Activated CD8-positive, alpha-beta memory T cell treated with anti-CD3 and anti-CD28 coated beads, Interleukin-2, amount 50 U/mL, for 48 hours (primary cell): Measurements from ENCODE around the gene SARS2.
"Not testable (repeated sequence)": the region's sequence is repeated elsewhere in the genome, so short reads cannot be mapped to it uniquely, and the experiment has no call there.

Experiments
- DNase-seq: peaks from one replicate; pipeline ENCODE4 v3.0.0-alpha.2; 2020

SARS2 gene

DNA sequence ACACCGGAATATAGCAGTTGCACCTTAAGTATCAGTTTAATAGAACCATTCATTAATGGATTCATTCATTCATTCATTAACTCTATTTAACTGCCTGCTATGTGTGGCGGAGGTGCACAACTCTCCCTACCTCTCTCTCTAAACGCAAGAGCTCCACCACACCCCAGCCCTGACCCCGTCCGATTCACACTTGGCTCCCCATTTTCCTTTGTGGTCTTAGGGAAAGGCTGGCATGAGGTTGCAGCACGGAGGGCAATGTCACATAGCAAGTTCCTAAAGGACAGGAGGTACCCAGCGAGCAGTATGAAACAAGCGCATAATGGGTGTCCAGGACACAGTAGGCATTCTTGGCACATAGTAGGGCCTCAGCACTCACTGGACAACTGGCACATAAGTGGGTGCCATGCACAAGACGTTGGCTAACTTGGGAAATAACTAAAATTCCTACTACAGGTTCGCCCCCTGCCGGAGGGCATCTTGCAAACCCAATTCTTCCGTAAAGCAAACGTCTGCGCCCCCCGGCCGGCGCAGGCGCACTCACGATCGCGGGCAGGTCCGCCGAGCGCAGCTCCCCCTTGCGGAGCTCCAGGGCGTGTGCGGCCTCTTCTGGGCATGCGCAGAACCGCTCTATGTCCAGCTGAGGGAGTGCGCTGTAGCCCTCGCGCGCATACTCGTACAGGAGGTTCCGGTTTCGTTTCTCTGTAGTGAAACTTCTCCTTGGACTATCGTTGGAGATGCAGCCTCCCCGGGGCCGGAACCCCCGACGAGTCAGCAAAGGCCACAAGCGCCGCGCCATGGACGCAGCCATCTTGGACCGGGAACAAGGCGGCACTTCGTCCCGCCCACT lies at the start of gene SARS2:
TSS of gene SARS2 (minus strand) at position 835 of the 847 bp plus-strand sequence. CDS start at position 808, 27 bp downstream.
- DNase-seq, result peak; percentile 98

- DNase-seq, result no peak
Measured at GRCh38 chr19:38979812-38980211, 49.2 kb upstream of the SARS2 start.

- DNase-seq, result no peak
Measured at GRCh38 chr19:38978326-38978689, 47.7 kb upstream of the SARS2 start.

DNA sequence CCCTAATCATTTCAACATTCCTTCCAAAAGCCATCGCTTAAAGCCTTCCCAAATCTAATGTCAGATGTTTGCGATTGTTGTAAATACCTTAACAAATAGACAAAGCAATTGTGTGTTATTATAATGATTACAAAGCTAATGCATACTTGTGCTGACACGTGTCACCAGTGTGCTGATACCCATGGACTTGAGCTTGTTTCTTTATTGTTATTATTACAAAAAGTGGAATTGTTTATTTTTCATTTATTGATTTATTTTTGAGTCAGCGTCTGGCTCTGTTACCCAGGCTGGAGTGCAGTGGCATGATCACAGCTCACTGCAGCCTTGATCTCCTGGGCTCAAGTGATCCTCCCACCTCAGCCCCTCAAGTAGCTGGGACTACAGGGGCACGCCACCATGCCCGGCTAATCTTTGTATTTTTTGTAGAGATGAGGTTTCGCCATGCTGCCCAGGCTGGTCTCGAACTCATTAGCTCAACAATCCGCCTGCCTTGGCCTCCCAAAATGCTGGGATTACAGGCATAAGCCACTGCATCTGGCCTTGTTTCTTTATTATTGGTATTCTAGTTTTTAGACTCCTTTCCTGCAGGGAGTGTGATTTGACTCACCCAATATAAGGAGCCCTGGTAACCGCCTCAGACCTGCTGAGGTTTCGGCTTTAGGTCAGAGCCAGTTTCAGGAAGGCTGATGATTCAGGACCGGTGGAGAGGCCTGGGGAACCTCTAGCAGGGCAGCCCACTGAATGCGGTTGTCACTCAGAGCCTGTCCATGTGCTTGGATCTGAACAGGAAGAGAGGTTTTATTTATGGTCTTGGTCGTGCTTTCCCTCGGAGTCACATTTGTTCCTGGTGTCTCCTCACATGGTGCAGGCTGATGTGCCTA lies 47.1 kb upstream of the SARS2 start:
- DNase-seq, result peak; percentile 79

GRCh38 chr19:38975861-38976271 lies 45.3 kb upstream of the SARS2 start:
- DNase-seq, result no peak

GRCh38 chr19:38975214-38975860 lies 44.8 kb upstream of the SARS2 start, which contains the start of gene FBXO17:
TSS of gene FBXO17 (minus strand) at chr19:38975742. CDS start at chr19:38950319, 25,423 bp downstream.
- DNase-seq, result no peak

- no peak for DNase-seq
Measured at GRCh38 chr19:38974624-38975213, 44.2 kb upstream of the SARS2 start.

DNA sequence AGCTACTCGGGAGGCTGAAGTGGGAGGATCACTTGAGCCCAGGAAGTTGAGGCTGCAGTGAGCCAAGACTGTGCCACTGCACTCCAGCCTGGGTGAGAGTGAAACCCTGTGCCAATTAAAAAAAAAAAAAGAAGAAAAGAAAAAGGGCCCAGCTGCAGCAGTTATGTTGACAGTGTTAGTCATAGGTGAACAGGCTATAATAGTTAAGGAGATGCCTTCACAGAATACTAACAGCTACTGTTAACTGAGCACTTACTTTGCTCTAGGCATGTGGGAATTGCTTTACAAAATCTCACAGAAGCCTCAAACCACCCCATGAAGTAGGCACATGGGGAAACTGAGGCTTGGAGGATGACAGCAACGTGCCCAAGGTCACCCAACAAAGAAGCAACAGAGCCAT lies 41.1 kb upstream of the SARS2 start:
- no peak for DNase-seq

DNA sequence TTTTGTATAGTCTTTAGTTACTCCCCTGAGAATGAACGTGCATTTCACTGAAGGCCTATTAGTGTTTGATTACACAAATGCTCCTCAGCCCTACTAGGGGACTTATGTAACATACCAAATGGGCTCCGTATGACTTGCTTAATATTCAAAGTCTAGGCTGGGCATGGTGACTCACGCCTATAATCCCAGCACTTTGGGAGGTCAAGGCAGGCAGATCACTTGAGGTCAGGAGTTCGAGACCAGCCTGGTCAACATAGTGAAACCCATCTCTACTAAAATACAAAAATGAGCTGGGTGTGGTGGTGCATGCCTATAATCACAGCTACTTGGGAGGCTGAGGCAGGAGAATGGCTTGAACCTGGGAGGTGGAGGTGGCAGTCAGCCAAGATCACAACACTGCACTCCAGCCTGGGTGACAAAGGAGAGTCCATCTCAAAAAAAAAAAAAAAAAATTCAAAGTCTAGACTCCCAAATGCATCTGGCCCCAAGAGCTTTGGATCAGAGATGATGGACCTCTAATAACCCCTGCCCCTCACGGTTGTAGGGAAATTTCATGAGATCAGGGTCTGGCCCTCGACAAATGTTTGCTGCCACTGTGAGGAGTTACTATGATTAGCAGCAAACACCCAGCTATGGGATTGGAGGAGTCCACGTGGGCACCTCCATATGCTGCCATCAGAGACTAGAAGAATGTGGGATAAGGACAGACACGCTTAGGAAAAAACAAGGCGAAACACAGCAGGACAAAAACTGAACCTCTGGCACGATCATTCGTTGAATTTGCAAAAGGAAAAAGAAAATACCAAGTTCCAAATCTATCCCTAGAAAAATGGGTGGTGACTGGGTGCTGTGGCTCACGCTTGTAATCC lies 40.3 kb upstream of the SARS2 start:
- DNase-seq, result no peak

- DNase-seq, result not testable (repeated sequence)
Measured at GRCh38 chr19:38966149-38966548, 35.6 kb upstream of the SARS2 start.

GRCh38 chr19:38964738-38965137 lies 34.2 kb upstream of the SARS2 start:
- DNase-seq, result no peak

GRCh38 chr19:38959618-38960017 lies 29.1 kb upstream of the SARS2 start:
- DNase-seq, result no peak

DNA sequence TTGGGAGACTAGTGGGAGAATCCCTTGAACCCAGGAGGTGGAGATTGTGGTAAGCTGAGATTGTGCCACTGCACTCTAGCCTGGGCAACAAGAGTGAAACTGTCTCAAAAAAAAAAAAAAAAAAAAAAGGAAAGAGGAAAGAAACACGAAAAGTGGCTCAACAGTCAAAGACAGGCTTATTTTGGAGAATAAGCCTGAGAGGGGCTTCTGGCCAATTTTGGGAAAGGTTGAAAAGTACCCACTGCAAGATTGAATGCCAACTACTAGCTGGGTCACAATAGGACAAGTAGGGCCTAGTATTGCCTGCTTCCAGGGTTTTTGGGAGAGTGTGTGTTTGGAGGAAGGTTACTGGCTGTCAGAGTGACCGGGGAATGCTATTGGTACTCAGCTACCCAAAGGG lies 27.7 kb upstream of the SARS2 start:
- DNase-seq, result no peak

DNA sequence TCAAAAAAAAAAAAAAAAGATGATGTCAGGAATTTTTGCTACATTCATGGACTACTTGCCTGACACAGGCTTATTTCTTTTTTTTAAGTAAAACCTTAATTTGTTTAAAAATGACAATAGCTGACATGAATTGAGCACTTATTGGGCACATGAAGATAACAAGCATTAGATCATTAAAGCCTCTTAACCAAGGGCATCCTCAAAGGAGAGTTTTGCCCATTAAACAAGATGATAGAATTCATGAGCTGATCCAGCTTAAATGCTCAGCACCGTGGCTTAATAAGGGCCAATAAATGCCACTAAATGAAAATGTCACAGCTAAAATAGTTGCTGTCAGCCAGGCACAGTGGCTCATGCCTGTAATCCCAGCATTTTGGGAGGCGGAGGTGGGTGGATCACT lies 25.7 kb upstream of the SARS2 start:
- no peak for DNase-seq

DNA sequence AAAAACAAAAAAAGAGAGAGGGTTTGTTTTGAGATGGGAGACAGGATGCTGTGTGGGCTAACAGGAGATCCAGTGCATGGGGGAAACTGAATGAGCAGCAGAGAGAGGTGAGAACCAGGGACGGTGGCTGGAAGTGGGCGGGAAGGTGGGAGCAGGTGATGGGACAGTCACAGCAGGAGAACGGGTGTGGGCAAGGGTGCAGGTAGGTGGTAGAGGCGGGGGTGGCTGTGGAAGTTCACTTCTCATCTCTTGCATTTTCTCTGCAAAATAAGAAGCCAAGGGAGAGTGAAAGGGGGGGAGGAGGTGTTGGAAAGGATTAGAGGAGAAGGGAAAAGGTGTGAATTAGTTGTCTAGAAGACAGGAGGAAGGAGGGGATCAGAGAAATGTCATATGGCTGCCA lies 23.1 kb upstream of the SARS2 start:
- DNase-seq, result no peak

DNA sequence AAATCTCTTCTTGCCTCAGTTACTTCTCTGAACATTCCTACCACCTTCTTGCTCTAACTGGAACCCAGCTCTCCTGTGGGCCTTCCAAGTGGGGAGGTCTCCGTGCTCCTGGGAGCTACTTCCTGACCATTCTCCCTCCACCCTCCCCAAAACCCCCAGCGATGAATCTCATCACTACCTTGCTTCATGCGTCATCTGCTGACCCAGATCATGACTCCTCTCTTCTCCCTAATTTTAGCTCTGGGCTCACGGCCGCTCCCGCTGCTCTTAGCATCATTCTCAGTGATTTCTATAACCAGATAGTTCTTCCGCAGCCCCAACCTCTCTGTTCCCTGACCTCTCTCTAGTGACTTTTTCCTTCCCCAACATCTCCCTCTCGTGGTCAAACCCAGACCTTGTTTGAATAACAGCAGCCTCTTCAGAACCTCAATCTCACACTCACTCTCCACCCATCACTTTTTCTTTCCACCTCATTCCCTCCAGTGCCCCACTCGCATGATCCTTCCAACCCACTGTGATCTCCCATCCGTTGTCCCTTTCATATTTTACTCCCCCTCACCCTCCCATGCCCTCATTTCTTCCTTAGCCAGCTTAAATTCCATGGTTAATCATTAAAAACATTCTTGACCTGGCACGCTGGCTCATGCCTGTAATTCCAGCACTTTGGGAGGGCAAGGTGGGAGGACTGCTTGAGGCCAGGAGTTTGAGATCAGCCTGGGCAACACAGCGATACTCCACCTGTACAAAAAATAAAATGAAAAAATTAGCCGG lies 22.0 kb upstream of the SARS2 start:
- DNase-seq, result no peak

- no peak for DNase-seq
Measured at GRCh38 chr19:38951187-38951586, 20.6 kb upstream of the SARS2 start.

DNA sequence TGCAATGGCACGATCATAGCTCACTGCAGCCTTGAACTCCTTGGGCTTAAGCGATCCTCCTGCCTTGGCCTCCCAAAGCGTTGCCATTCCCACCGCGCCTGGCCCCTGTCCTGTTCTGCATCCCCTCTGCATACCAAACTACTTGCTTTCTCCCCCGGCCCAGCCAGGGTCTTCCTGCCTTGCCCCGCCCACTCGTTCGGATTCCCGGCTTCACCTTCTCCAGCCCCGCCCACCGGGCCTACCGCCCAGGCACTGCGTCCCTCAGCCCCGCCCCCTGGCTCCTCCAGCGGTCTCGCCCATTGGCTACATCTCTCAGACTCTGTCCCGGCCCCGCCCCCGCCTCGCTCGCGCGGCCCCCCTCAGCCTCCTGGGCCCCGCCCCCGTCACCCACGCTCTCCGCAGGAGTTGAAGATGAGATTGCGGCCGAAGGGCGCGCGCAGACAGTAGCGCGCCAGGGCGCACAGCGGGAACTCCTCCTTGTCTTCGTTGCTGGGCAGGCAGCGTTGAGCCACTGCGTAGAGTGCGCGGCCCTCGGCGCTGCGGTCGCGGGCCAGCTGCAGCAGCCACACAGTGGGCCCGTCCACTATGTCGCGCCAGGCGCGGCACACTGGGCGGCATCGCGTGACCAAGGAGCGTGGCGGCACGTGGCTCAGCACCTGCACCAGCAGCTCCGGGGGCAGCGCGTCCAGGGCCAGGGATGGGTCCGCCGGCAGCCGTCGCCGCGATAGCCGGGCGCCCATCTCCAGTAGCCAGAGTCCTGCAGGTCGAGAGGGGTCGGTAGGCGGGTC lies 19.2 kb upstream of the SARS2 start:
- peak; percentile 93 for DNase-seq

DNA sequence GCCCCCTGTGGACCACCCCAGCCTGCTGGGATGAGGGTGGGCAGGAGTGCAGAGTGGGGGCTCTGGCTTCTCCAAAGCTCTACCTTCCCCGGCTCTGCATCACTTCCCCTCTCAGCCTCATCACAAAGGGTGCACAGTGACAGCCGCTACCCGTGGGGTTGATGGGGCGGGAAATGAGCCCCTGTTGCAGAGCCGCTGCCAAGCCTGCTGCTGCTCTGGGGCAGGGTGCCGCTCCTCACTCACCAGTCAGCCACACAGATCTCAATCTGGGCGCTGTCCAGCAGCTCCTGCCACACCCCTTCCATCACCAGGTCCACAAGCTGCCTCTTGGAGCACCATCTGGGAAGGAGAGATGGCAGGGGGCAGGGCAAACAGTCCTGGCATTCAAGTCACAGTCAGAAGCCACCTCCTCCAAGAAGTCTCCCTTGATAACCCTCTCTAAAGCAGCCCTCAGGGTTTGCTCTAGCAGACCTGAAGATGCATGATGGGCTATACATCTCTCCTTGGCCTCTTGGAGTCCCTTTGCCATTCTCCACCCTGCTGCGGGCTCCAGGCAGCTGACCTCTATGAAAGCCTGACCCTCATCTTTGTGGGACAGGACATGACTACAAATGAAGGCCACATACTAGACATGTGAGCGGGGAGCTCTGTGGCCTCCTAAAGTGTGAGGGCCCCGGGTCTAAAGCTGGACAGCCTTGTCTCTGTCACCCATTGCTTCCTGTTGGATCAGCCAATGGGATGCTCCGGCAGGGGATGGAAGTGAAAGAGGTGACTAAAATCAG lies 15.9 kb upstream of the SARS2 start:
- DNase-seq, result no peak
